Measurements from ENCODE around the gene NPIPB9. TPM values are rescaled to one million over a fixed set of nuclear protein-coding genes. Genes with fewer than 3 reads are reported as not detected.

NPIPB9 gene
- total RNA-seq, 1 donor from 2014 or later: 4.3 TPM

DNA sequence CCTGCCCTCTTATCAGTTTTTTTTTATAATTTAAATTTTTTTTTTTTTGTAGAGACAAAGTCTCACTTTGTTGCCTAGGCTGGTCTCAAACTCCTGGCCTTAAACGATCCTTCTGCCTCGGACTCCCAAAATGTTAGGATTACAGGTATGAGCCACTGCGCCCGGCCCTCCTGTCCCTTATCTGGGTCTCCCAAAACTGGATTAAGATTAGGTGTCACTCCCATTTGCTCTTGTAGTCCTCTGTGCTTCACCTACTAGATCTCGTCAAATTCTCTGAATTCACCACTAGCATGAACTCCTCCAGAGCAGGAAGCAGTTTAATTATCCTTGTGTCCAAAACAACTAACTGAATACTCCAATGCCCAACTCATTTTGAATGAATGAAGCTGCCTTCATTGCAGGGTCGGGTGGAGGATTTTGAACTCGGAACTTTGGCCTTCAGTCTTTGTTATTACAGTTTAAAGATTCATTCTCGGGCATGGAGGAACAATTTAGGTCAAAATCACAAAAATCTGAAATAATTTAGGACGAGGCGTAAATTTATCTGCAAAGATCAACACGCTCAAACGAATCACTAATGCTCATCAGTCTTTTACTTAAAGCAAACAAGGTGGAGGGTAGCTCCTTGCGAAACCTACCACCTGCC is 70.4 kb downstream of the NPIPB9 start:
- H3K27ac Mint-ChIP-seq: peak overlapping the region; percentile 90
- no peaks in the 10 kb centered on the region for H3K27me3 Mint-ChIP-seq (ENCODE audit: low read depth)
- TF ChIP-seq, protein P1, sequence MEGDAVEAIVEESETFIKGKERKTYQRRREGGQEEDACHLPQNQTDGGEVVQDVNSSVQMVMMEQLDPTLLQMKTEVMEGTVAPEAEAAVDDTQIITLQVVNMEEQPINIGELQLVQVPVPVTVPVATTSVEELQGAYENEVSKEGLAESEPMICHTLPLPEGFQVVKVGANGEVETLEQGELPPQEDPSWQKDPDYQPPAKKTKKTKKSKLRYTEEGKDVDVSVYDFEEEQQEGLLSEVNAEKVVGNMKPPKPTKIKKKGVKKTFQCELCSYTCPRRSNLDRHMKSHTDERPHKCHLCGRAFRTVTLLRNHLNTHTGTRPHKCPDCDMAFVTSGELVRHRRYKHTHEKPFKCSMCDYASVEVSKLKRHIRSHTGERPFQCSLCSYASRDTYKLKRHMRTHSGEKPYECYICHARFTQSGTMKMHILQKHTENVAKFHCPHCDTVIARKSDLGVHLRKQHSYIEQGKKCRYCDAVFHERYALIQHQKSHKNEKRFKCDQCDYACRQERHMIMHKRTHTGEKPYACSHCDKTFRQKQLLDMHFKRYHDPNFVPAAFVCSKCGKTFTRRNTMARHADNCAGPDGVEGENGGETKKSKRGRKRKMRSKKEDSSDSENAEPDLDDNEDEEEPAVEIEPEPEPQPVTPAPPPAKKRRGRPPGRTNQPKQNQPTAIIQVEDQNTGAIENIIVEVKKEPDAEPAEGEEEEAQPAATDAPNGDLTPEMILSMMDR (IDR thresholded peaks at IDR 0.05; ENCODE audit: unreplicated experiment): no peak
- H3K9me3 Mint-ChIP-seq: no peaks in the 10 kb centered on the region
- peaks cover 23% of the 10 kb centered on the region for H3K36me3 Mint-ChIP-seq
- DNase-seq (ENCODE audit: low spot score in 2 of 2, unreplicated experiment in 2 of 2): no peak
- H3K4me3 Mint-ChIP-seq: peak overlapping the region; percentile 75
- peaks cover 28% of the 10 kb centered on the region for H3K4me1 Mint-ChIP-seq

Small RNA genes lying within 50 kb of the gene (microRNA-seq; reads per million reads assigned to microRNA genes)
- gene MIR6862-2: not detected

Other genes with a start within 250 kb of the NPIPB9 start
- not detected in 3 replicates for gene IL27, start 245.0 kb upstream of the NPIPB9 start, total RNA-seq
- 12.3 to 13.9 TPM (median 13.3 TPM) in 3 replicates for gene NUPR1, start 212.8 kb upstream of the NPIPB9 start, total RNA-seq
- gene SGF29, start 197.9 kb upstream of the NPIPB9 start, total RNA-seq: 21.6 to 27.2 TPM (median 24.7 TPM) in 3 replicates
- 0.75 to 0.98 TPM (median 0.90 TPM) in 3 replicates for gene SULT1A2, start 154.7 kb upstream of the NPIPB9 start, total RNA-seq
- 8.3 to 9.9 TPM (median 9.7 TPM) in 3 replicates for gene SULT1A1, start 141.7 kb upstream of the NPIPB9 start, total RNA-seq
- 0.16 to 1.2 TPM (median 0.49 TPM) in 3 replicates for gene NPIPB8, start 113.7 kb upstream of the NPIPB9 start, total RNA-seq
- 660 to 710 TPM (median 685 TPM) in 3 replicates for gene EIF3C, start 40.3 kb upstream of the NPIPB9 start, total RNA-seq
- gene ATXN2L, start 71.2 kb downstream of the NPIPB9 start, total RNA-seq: 215 to 230 TPM (median 219 TPM) in 3 replicates
- gene TUFM, start 94.6 kb downstream of the NPIPB9 start, total RNA-seq: 122 to 134 TPM (median 127 TPM) in 3 replicates
- 73.9 to 78.5 TPM (median 76.8 TPM) in 3 replicates for gene SH2B1, start 112.1 kb downstream of the NPIPB9 start, total RNA-seq
- 2.9 to 3.6 TPM (median 3.0 TPM) in 3 replicates for gene ATP2A1, start 126.7 kb downstream of the NPIPB9 start, total RNA-seq
- gene RABEP2, start 173.5 kb downstream of the NPIPB9 start, total RNA-seq: 26.8 to 30.1 TPM (median 29.7 TPM) in 3 replicates
- gene CD19, start 180.2 kb downstream of the NPIPB9 start, total RNA-seq: not detected in 3 replicates
- gene NFATC2IP, start 199.2 kb downstream of the NPIPB9 start, total RNA-seq: 48.6 to 58.2 TPM (median 48.7 TPM) in 3 replicates
- gene SPNS1, start 223.0 kb downstream of the NPIPB9 start, total RNA-seq: 44.5 to 45.9 TPM (median 44.5 TPM) in 3 replicates
- gene LAT, start 233.3 kb downstream of the NPIPB9 start, total RNA-seq: 6.3 to 7.9 TPM (median 6.5 TPM) in 3 replicates

All from mesothelial cell of epicardium (in vitro differentiated cells).